Tibial nerve (tissue), 4 donors: ENCODE results near the gene PIAS2. TPM values are rescaled to one million over a fixed set of nuclear protein-coding genes. Genes with fewer than 3 reads are reported as not detected.

ENCODE experiments used
- DNase-seq, 2 donors: peaks; one replicate each; pipeline ENCODE4 v3.0.0-alpha.2; 2019; ENCODE audit warnings: low spot score in 2 of 2
- H3K27ac ChIP-seq, 4 donors: fragments of 200-600 bp; sonication (generic) in 3 of 4; one replicate each; pipeline ENCODE4 v1.5.1; 2017 to 2019; ENCODE audit warnings: mild to moderate bottlenecking in 1 of 4
- H3K27me3 ChIP-seq, 2 donors: fragments of 200-600 bp; sonication (generic) in 1 of 2; one replicate each; pipeline versions ENCODE4 v1.5.1 to v1.6.0; 2017 to 2019
- H3K36me3 ChIP-seq, 3 donors: fragments of 200-600 bp; sonication (generic); one replicate each; pipeline ENCODE4 v1.5.1; 2018 to 2019
- H3K4me1 ChIP-seq, 4 donors: fragments of 200-600 bp; sonication (generic) in 3 of 4; one replicate each; pipeline ENCODE4 v1.5.1; 2017 to 2019
- H3K4me3 ChIP-seq, 4 donors: fragments of 200-600 bp; sonication (generic) in 3 of 4; one replicate each; pipeline ENCODE4 v1.5.1; 2017 to 2019; ENCODE audit warnings: mild to moderate bottlenecking in 1 of 4, moderate library complexity in 1 of 4
- H3K9me3 ChIP-seq, 4 donors: fragments of 200-600 bp; sonication (generic) in 3 of 4; one replicate each; pipeline ENCODE4 v1.5.1; 2017 to 2019
- EP300 ChIP-seq, 2 donors: sonication (generic); formaldehyde crosslinking; IDR thresholded peaks; one replicate each; pipeline ENCODE4 v1.6.1; 2017; ENCODE audit warnings: antibody characterized with exemption in 2 of 2, mild to moderate bottlenecking in 1 of 2
- POLR2A ChIP-seq, 2 donors: fragments of 450-650 bp; IDR thresholded peaks; one replicate each; pipeline ENCODE4 v1.6.1; 2017; ENCODE audit warnings: antibody characterized with exemption in 2 of 2, mild to moderate bottlenecking in 2 of 2, moderate library complexity in 2 of 2
- WGBS, 2 donors: methylation state at CpG; one replicate each; pipeline ENCODE4 v1.1.5; 2018; 5-methylcytosine and 5-hydroxymethylcytosine counted together
- total RNA-seq, 4 donors: library from RNA; depleted of rRNA; stranded (reverse); fragments of >200 nt; gene quantifications; one replicate each; pipeline ENCODE4 v1.1.0, GENCODE V29; 2016
- TF ChIP-seq, protein P1 (sequence below), 5 experiments: fragments of 200-600 bp in 3 of 5; fragments of 450-650 bp in 2 of 5; sonication (generic) in 3 of 5; IDR thresholded peaks; one replicate each; pipeline ENCODE4 v1.5.1; 2016 to 2019; ENCODE audit warnings: antibody characterized with exemption in 5 of 5, mild to moderate bottlenecking in 3 of 5, moderate library complexity in 2 of 5

Gene PIAS2
- total RNA-seq, 4 donors from 2014 or later, result 18.8 to 25.3 (median 22.0) TPM

DNA sequence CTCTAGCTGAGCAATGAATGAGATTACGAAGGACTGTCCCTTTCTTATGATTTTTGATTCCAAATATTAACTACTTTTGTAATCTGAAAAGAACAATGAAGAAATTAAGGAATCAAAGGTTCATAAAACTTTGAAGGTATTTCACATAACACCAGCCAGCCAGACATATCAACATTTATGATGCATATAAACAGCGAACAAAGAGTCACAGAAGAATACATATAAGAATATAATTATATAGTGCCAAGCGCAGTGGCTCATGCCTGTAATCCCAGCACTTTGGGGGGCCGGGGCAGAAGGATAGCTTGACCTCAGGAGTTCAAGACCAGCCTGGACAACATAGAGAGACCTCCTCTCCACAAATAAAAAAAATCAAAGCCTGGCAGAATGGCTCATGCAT lies 34.1 kb downstream of the PIAS2 start:
- no peak overlapping the region for H3K27ac ChIP-seq
- DNase-seq, result no peak
- TF ChIP-seq EP300 (IDR thresholded peaks at IDR 0.05) (no peak), POLR2A (IDR thresholded peaks at IDR 0.05) (no peak)
- TF ChIP-seq, protein P1, sequence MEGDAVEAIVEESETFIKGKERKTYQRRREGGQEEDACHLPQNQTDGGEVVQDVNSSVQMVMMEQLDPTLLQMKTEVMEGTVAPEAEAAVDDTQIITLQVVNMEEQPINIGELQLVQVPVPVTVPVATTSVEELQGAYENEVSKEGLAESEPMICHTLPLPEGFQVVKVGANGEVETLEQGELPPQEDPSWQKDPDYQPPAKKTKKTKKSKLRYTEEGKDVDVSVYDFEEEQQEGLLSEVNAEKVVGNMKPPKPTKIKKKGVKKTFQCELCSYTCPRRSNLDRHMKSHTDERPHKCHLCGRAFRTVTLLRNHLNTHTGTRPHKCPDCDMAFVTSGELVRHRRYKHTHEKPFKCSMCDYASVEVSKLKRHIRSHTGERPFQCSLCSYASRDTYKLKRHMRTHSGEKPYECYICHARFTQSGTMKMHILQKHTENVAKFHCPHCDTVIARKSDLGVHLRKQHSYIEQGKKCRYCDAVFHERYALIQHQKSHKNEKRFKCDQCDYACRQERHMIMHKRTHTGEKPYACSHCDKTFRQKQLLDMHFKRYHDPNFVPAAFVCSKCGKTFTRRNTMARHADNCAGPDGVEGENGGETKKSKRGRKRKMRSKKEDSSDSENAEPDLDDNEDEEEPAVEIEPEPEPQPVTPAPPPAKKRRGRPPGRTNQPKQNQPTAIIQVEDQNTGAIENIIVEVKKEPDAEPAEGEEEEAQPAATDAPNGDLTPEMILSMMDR (IDR thresholded peaks at IDR 0.05), result no peak
- WGBS, 2 donors, result 89 to 93% methylated on average over 4 of the region's 4 CpGs
- peaks cover 0 to 12% (median 4%) of the 10 kb centered on the region in 4 donors for H3K9me3 ChIP-seq
- no peaks in the 10 kb centered on the region for H3K27me3 ChIP-seq
- no peaks in the 10 kb centered on the region for H3K4me1 ChIP-seq
- peaks cover 0 to 27% (median 0%) of the 10 kb centered on the region in 3 donors for H3K36me3 ChIP-seq
- H3K4me3 ChIP-seq, result no peak overlapping the region

DNA sequence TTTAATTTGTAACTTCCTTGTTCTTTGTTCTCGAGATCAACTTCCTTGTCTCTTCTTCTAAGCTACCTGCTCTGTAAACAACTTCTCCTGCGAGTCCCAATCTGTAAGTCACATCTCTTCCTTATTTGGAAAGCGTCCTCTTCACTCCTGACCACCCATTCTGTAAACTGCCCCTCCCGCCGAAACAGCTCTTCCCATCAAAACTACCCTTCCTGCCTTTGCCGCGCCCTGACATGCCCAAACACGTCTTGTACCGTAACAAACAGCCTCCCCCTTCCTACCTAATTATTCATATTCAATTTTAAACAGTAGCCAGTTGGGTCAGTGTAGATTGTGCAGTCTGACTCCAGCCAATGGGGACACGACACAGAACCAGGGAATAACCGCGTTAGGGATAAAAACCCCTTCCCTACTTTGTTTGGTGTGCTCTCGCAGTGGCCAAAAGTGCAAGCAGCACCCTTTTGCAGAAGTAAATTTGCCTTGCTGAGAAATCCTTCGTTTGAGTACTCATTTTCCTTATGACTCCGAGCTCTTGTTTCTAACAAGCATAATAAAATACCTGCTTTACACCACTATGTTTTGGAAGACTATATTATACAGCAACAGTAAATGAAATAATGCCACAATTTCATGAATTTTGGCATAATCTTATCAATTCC lies 39.8 kb downstream of the PIAS2 start:
- Histone ChIP-seq H3K4me1 (no peaks in the 10 kb centered on the region), H3K36me3 (peaks cover 0 to 52% (median 0%) of the 10 kb centered on the region in 3 donors), H3K4me3 (no peak overlapping the region), H3K27ac (no peak overlapping the region), H3K27me3 (no peaks in the 10 kb centered on the region), H3K9me3 (peaks cover 0 to 14% (median 3%) of the 10 kb centered on the region in 4 donors)
- 96% methylated on average over 15 of the region's 15 CpGs for WGBS, 2 donors
- DNase-seq, result no peak
- TF ChIP-seq POLR2A (IDR thresholded peaks at IDR 0.05), result no peak
- no peak for TF ChIP-seq EP300 (IDR thresholded peaks at IDR 0.05)
- TF ChIP-seq, protein P1 (IDR thresholded peaks at IDR 0.05), result no peak

DNA sequence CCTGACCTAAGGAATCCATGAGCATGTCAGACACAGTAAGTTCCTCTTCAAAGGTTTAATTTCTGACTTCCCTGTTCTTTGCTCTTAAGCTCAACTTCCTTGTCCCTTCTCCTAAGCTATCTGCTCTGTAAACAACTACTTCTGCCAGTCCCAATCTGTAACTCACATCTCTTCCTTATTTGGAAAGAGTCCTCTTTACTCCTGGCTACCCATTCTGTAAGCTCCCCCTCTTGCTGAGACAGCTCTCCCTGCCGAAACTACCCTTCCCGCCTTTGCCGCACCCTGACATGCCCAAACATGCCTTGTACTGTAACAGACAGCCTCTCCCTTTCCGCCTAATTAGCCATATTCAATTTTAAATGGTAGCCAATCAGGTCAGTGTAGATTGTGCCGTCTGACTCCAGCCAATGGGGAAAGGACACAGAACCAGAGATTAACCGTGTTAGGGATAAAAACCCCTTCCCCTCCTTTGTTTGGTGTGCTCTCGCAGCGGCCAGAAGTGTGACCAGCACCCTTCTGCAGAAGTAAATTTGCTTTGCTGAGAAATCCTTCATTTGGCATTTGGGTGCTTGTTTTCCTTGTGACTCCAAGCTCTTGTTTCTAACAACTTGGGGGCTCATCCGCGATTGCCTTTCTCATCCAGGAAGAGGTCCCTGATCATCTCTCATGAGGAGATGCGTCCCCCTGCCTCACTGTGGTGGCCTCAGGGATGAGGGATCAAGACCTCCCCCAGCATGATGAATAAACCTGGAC lies 49.0 kb downstream of the PIAS2 start:
- H3K4me3 ChIP-seq, result no peak overlapping the region
- H3K9me3 ChIP-seq, result peaks cover 0 to 28% (median 4%) of the 10 kb centered on the region in 4 donors
- no peak for TF ChIP-seq POLR2A (IDR thresholded peaks at IDR 0.05)
- TF ChIP-seq, protein P1 (IDR thresholded peaks at IDR 0.05), result no peak
- no peak for DNase-seq
- WGBS, 2 donors, result 96% methylated on average over 11 of the region's 11 CpGs
- no peak overlapping the region for H3K27ac ChIP-seq
- no peaks in the 10 kb centered on the region for H3K27me3 ChIP-seq
- H3K4me1 ChIP-seq, result no peaks in the 10 kb centered on the region
- peaks cover 0 to 42% (median 0%) of the 10 kb centered on the region in 3 donors for H3K36me3 ChIP-seq

DNA sequence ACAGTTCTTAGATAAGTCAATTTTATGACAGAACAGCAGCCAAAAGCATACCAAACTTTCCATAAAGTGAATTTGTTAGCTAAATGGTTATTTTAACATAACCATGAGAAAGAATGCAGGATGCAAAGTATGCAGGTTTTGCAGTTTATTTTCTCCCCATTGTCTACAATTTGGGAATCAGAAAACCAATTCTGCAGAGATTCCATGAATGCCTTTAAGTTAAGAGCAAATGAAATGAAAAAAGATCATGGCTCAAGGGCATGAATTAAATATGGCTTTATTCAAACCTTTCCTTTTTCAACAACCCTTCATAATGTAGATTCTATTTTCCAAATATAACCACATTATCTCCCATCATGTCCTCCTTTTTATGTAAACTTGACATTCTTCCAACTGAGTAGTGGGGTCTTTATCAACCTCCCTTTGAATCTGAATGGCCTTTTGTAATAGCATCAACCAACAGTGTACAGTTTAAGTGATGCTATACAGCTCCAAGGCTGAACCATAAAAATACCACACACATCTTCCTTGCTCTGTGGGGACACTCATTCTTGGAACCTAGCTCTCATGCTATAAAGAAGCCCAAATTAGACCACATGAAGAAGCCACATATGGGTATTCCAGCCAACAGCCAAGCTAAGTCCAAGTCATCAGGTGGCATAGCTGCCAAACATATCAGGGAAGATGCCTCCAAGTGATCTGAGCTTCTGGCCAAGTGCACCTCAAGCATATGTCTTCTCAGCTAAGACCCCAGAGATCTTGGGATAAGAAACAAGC lies 49.8 kb downstream of the PIAS2 start:
- H3K36me3 ChIP-seq, result peaks cover 0 to 37% (median 0%) of the 10 kb centered on the region in 3 donors
- no peaks in the 10 kb centered on the region for H3K4me1 ChIP-seq
- H3K4me3 ChIP-seq, result no peak overlapping the region
- no peaks in the 10 kb centered on the region for H3K27me3 ChIP-seq
- H3K9me3 ChIP-seq, result peaks cover 0 to 28% (median 4%) of the 10 kb centered on the region in 4 donors
- TF ChIP-seq EP300 (IDR thresholded peaks at IDR 0.05), result no peak
- TF ChIP-seq, protein P1 (IDR thresholded peaks at IDR 0.05), result no peak
- TF ChIP-seq POLR2A (IDR thresholded peaks at IDR 0.05), result no peak
- no peak overlapping the region for H3K27ac ChIP-seq
- no peak for DNase-seq
